A549 (cell line): ENCODE measurements around the gene KCNK7.

Experiments used
- BHLHE40 ChIP-seq: IDR thresholded peaks from 2 replicates; pipeline ENCODE4 v1.6.1; 2012; ENCODE audit warnings: low read depth, low read length, inconsistent platforms
- EHMT2 ChIP-seq: fragments of 200-600 bp; sonication (generic); IDR thresholded peaks from 2 replicates; pipeline ENCODE4 v1.6.1; 2016; ENCODE audit warnings: antibody characterized with exemption, low read depth, mild to moderate bottlenecking, moderate library complexity
- POLR2A ChIP-seq: IDR thresholded peaks from 2 replicates; pipeline ENCODE4 v1.6.1; 2012; ENCODE audit warnings: mild to moderate bottlenecking, low read length
- TP53 ChIP-seq: fragments of 250-450 bp; sonication (Bioruptor Pico); IDR thresholded peaks from 2 replicates; pipeline ENCODE4 v1.5.0; 2021; ENCODE audit warnings: mild to moderate bottlenecking, moderate library complexity
- ZSCAN20 ChIP-seq: fragments of 250-450 bp; sonication (Bioruptor Pico); IDR thresholded peaks from 2 replicates; pipeline ENCODE4 v1.8.0; 2022; ENCODE audit warnings: mild to moderate bottlenecking, moderate library complexity

DNA sequence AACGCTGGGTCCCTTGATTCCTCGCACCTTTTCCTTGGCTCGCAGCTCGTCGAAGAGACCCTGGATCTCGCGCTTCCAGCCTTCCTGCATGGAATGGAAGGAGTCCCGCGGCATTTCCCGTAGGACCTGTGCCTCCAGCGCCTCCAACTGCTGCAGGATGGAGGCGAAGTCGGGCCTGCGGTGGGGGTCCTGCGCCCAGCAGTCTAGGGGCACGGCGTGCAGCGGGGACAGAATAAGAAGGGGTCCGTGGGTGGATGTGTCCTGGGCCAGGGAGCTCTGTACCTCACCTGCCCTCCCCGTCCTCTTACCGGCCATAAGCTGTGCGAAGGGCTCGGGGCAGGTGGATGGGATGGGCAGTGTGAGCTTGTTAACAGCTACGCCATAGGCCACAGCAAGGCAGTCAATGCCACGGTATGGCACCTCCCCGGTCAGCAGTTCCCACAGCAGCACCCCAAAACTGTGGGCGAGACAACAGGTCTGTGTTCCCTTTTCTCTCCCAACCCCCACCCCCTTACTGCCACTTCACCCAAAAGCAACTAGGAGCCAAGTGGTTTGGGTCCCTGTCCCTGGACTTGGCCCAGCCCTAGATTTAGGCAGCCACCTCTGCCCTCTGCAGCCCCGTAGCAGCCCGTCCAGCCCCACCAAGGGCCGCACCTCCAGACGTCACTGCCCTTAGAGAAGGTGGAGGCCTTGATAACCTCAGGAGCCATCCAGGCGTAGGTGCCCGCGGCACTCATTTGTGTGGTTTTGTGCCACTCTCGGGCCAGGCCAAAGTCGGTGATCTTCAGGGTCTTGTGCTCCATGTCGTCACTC, 12.2 kb upstream of the KCNK7 start:
- TF ChIP-seq EHMT2 (no peak), POLR2A (no peak), BHLHE40 (no peak), TP53 (CRISPR knock-in tag) (no peak), ZSCAN20 (CRISPR knock-in tag) (no peak)
